Measurements from ENCODE around the gene FRMD1. TPM values are rescaled to one million over a fixed set of nuclear protein-coding genes. Genes with fewer than 3 reads are reported as not detected.

The FRMD1 gene
- total RNA-seq, 1 donor, result under 0.01 TPM

GRCh38 chr6:168073937-168074730 is 4.9 kb downstream of the FRMD1 start:
- no peaks in the 10 kb centered on the region for H3K36me3 ChIP-seq (ENCODE audit: insufficient read depth, low read length)
- H3K4me1 ChIP-seq (ENCODE audit: insufficient read depth, low read length), result peaks cover 8% of the 10 kb centered on the region
- no peak overlapping the region for H3K4me2 ChIP-seq (ENCODE audit: insufficient read depth, low read length)
- H3K27ac ChIP-seq (ENCODE audit: low read depth, low read length), result no peak overlapping the region
- H3K79me2 ChIP-seq (ENCODE audit: insufficient read depth, low read length), result no peaks in the 10 kb centered on the region
- H2AFZ ChIP-seq (ENCODE audit: low read length), result no peak overlapping the region
- TF ChIP-seq CTCF (IDR thresholded peaks at IDR 0.05; ENCODE audit: extremely low read depth, low read depth, low read length), result no peak
- H3K9me3 ChIP-seq (ENCODE audit: low read depth, low read length), result no peaks in the 10 kb centered on the region
- peaks cover 22% of the 10 kb centered on the region for H3K27me3 ChIP-seq (ENCODE audit: insufficient read depth, low read length)
- no peak for DNase-seq (ENCODE audit: insufficient read length, low spot score, missing footprints)
- no peaks in the 10 kb centered on the region for H4K20me1 ChIP-seq (ENCODE audit: insufficient read depth, low read length)
- H3K4me3 ChIP-seq (ENCODE audit: insufficient read depth, low read length), result no peak overlapping the region

- H3K4me1 ChIP-seq (ENCODE audit: insufficient read depth, low read length), result peaks cover 8% of the 10 kb centered on the region
- peak overlapping the region; percentile 45 for H3K4me2 ChIP-seq (ENCODE audit: insufficient read depth, low read length)
- H3K79me2 ChIP-seq (ENCODE audit: insufficient read depth, low read length), result no peaks in the 10 kb centered on the region
- peaks cover 22% of the 10 kb centered on the region for H3K27me3 ChIP-seq (ENCODE audit: insufficient read depth, low read length)
- H3K4me3 ChIP-seq (ENCODE audit: insufficient read depth, low read length), result no peak overlapping the region
- H3K36me3 ChIP-seq (ENCODE audit: insufficient read depth, low read length), result no peaks in the 10 kb centered on the region
- H3K27ac ChIP-seq (ENCODE audit: low read depth, low read length), result no peak overlapping the region
- peak; percentile 93 for DNase-seq (ENCODE audit: insufficient read length, low spot score, missing footprints)
- no peaks in the 10 kb centered on the region for H3K9me3 ChIP-seq (ENCODE audit: low read depth, low read length)
- H2AFZ ChIP-seq (ENCODE audit: low read length), result no peak overlapping the region
- H4K20me1 ChIP-seq (ENCODE audit: insufficient read depth, low read length), result no peaks in the 10 kb centered on the region
- TF ChIP-seq CTCF (IDR thresholded peaks at IDR 0.05; ENCODE audit: extremely low read depth, low read depth, low read length), result no peak
Observed at GRCh38 chr6:168072730-168073129, 6.3 kb downstream of the FRMD1 start.

DNA sequence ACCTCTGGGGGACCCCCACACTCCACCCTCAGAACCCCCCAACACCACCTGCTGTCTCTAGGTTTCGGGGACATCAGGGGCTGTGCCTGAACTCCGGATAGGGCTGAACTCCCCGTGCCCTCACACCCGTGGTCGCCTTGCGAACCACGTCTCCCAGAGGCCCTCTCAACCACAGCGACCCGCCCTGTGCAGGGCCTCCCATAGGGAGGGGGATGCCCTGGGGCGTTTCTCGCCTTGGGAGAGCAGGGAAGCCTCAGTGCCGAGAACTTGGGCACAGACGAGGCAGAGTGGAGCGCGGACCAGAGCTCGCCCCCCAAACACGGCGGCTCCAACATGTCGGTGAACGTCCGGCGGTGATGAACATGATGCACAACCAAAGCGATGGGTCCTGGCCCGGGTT is 6.8 kb downstream of the FRMD1 start:
- H3K79me2 ChIP-seq (ENCODE audit: insufficient read depth, low read length), result no peaks in the 10 kb centered on the region
- peaks cover 22% of the 10 kb centered on the region for H3K27me3 ChIP-seq (ENCODE audit: insufficient read depth, low read length)
- DNase-seq (ENCODE audit: insufficient read length, low spot score, missing footprints), result no peak
- TF ChIP-seq CTCF (IDR thresholded peaks at IDR 0.05; ENCODE audit: extremely low read depth, low read depth, low read length), result no peak
- H3K27ac ChIP-seq (ENCODE audit: low read depth, low read length), result no peak overlapping the region
- H3K9me3 ChIP-seq (ENCODE audit: low read depth, low read length), result no peaks in the 10 kb centered on the region
- H3K4me1 ChIP-seq (ENCODE audit: insufficient read depth, low read length), result peaks cover 8% of the 10 kb centered on the region
- H3K36me3 ChIP-seq (ENCODE audit: insufficient read depth, low read length), result no peaks in the 10 kb centered on the region
- H3K4me3 ChIP-seq (ENCODE audit: insufficient read depth, low read length), result no peak overlapping the region
- peak overlapping the region; percentile 45 for H3K4me2 ChIP-seq (ENCODE audit: insufficient read depth, low read length)
- H4K20me1 ChIP-seq (ENCODE audit: insufficient read depth, low read length), result no peaks in the 10 kb centered on the region
- H2AFZ ChIP-seq (ENCODE audit: low read length), result no peak overlapping the region

GRCh38 chr6:168071620-168072019 is 7.4 kb downstream of the FRMD1 start:
- H3K4me3 ChIP-seq (ENCODE audit: insufficient read depth, low read length), result no peak overlapping the region
- H3K27me3 ChIP-seq (ENCODE audit: insufficient read depth, low read length), result peaks cover 22% of the 10 kb centered on the region
- DNase-seq (ENCODE audit: insufficient read length, low spot score, missing footprints), result no peak
- H2AFZ ChIP-seq (ENCODE audit: low read length), result no peak overlapping the region
- H4K20me1 ChIP-seq (ENCODE audit: insufficient read depth, low read length), result no peaks in the 10 kb centered on the region
- H3K27ac ChIP-seq (ENCODE audit: low read depth, low read length), result no peak overlapping the region
- no peaks in the 10 kb centered on the region for H3K9me3 ChIP-seq (ENCODE audit: low read depth, low read length)
- TF ChIP-seq CTCF (IDR thresholded peaks at IDR 0.05; ENCODE audit: extremely low read depth, low read depth, low read length), result no peak
- H3K36me3 ChIP-seq (ENCODE audit: insufficient read depth, low read length), result no peaks in the 10 kb centered on the region
- no peak overlapping the region for H3K4me2 ChIP-seq (ENCODE audit: insufficient read depth, low read length)
- no peaks in the 10 kb centered on the region for H3K79me2 ChIP-seq (ENCODE audit: insufficient read depth, low read length)
- H3K4me1 ChIP-seq (ENCODE audit: insufficient read depth, low read length), result peaks cover 8% of the 10 kb centered on the region

All from osteoblast (primary cell).